ENCODE data around the gene KRTAP4-16. TPM values are rescaled to one million over a fixed set of nuclear protein-coding genes. Genes with fewer than 3 reads are reported as not detected.

The KRTAP4-16 gene
- total RNA-seq, 4 donors from 2014 or later: not detected

GRCh38 chr17:41141361-41141760 is 39.4 kb upstream of the KRTAP4-16 start:
- TF ChIP-seq, protein P1, sequence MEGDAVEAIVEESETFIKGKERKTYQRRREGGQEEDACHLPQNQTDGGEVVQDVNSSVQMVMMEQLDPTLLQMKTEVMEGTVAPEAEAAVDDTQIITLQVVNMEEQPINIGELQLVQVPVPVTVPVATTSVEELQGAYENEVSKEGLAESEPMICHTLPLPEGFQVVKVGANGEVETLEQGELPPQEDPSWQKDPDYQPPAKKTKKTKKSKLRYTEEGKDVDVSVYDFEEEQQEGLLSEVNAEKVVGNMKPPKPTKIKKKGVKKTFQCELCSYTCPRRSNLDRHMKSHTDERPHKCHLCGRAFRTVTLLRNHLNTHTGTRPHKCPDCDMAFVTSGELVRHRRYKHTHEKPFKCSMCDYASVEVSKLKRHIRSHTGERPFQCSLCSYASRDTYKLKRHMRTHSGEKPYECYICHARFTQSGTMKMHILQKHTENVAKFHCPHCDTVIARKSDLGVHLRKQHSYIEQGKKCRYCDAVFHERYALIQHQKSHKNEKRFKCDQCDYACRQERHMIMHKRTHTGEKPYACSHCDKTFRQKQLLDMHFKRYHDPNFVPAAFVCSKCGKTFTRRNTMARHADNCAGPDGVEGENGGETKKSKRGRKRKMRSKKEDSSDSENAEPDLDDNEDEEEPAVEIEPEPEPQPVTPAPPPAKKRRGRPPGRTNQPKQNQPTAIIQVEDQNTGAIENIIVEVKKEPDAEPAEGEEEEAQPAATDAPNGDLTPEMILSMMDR (IDR thresholded peaks at IDR 0.05; ENCODE audit: low read depth): no peak

- TF ChIP-seq, protein P1 (IDR thresholded peaks at IDR 0.05; ENCODE audit: low read depth): no peak
Measured at GRCh38 chr17:41140360-41141131, 38.5 kb upstream of the KRTAP4-16 start, which contains the start of gene KRTAP4-6. TSS of gene KRTAP4-6 (minus strand) at chr17:41140544. CDS start at chr17:41140487, 57 bp downstream.

- TF ChIP-seq, protein P1 (IDR thresholded peaks at IDR 0.05; ENCODE audit: low read depth): no peak
Measured at GRCh38 chr17:41133880-41134735, 32.1 kb upstream of the KRTAP4-16 start.

DNA sequence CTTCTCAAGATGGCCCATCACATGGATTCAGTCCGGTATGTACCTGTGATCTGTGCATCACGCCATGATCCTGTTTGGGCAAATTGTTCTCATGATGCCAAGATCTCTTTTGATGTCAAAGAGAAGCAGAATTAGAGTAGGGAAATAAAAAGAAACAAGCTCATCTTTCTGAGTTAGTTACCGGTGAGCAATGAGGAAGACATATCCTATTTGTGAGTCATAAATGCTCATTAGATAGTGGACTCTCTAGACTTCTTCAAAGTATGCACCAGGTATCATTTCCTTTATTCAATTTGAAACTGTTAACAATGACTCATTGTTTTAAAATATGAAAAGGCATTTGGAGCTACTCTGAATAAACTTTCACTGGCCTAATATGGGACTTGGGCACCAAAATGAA is 30.0 kb upstream of the KRTAP4-16 start:
- TF ChIP-seq, protein P1 (IDR thresholded peaks at IDR 0.05; ENCODE audit: low read depth): no peak

GRCh38 chr17:41127371-41127770 is 25.4 kb upstream of the KRTAP4-16 start:
- TF ChIP-seq, protein P1 (IDR thresholded peaks at IDR 0.05; ENCODE audit: low read depth): no peak

GRCh38 chr17:41126412-41126811 is 24.4 kb upstream of the KRTAP4-16 start:
- TF ChIP-seq, protein P1 (IDR thresholded peaks at IDR 0.05; ENCODE audit: low read depth): no peak

GRCh38 chr17:41125064-41125463 is 23.1 kb upstream of the KRTAP4-16 start:
- TF ChIP-seq, protein P1 (IDR thresholded peaks at IDR 0.05; ENCODE audit: low read depth): no peak
